Thyroid gland (tissue), 4 donors: Measurements from ENCODE around the gene NQO2. TPM values are rescaled to one million over a fixed set of nuclear protein-coding genes. Genes with fewer than 3 reads are reported as not detected.
A peak's percentile ranks its signal among the peaks of the same experiment; 100 is the strongest.

Experiments used
- DNase-seq, 2 donors: peaks; one replicate each; pipeline ENCODE4 v3.0.0-alpha.2; 2019
- H3K27ac ChIP-seq, 3 donors: fragments of 200-600 bp; sonication (generic); 1 replicate in 2 of 3; 2 replicates in 1 of 3; pipeline ENCODE4 v1.5.1; 2016 to 2019; ENCODE audit warnings: mild to moderate bottlenecking in 1 of 3, moderate library complexity in 1 of 3
- H3K27me3 ChIP-seq: fragments of 200-600 bp; sonication (generic); one replicate; pipeline ENCODE4 v1.5.1; 2019
- H3K36me3 ChIP-seq, 2 donors: fragments of 200-600 bp; sonication (generic); one replicate each; pipeline ENCODE4 v1.5.1; 2016 to 2019
- H3K4me1 ChIP-seq, 2 donors: fragments of 200-600 bp; sonication (generic); one replicate each; pipeline ENCODE4 v1.5.1; 2017 to 2019
- H3K4me3 ChIP-seq, 3 donors: fragments of 200-600 bp; sonication (generic); replicated peaks in 1 of 3; 1 replicate in 2 of 3; 2 replicates in 1 of 3; pipeline ENCODE4 v1.5.1; 2016; ENCODE audit warnings: mild to moderate bottlenecking in 1 of 3
- H3K9me3 ChIP-seq: fragments of 200-600 bp; sonication (generic); one replicate; pipeline ENCODE4 v1.5.1; 2017
- POLR2A ChIP-seq, 2 donors: fragments of 450-650 bp; IDR thresholded peaks; one replicate each; pipeline ENCODE4 v1.6.1; 2017; ENCODE audit warnings: antibody characterized with exemption in 2 of 2, mild to moderate bottlenecking in 2 of 2, moderate library complexity in 1 of 2
- WGBS, 2 donors: methylation state at CpG; one replicate each; pipeline ENCODE4 v1.1.5; 2017; 5-methylcytosine and 5-hydroxymethylcytosine counted together
- intact Hi-C: fragments of 100-400 bp; cut with DNase I; formaldehyde crosslinking; loops from one replicate; pipeline ENCODE4 v1.15.1; 2023
- total RNA-seq, 4 donors: library from RNA; depleted of rRNA; stranded (reverse); fragments of >200 nt; gene quantifications; one replicate each; pipeline ENCODE4 v1.2.3, GENCODE V29; 2016
- TF ChIP-seq, protein P1 (sequence below), 6 experiments: fragments of 200-600 bp in 3 of 6; fragments of 450-650 bp in 3 of 6; sonication (generic) in 3 of 6; IDR thresholded peaks; one replicate each; pipeline ENCODE4 v1.5.1; 2016 to 2019; ENCODE audit warnings: antibody characterized with exemption in 6 of 6, mild to moderate bottlenecking in 2 of 6, inconsistent platforms in 1 of 6, moderate library complexity in 1 of 6

NQO2 gene
- total RNA-seq, 4 donors from 2014 or later = 20.7 to 43.0 (median 36.3) TPM

DNA sequence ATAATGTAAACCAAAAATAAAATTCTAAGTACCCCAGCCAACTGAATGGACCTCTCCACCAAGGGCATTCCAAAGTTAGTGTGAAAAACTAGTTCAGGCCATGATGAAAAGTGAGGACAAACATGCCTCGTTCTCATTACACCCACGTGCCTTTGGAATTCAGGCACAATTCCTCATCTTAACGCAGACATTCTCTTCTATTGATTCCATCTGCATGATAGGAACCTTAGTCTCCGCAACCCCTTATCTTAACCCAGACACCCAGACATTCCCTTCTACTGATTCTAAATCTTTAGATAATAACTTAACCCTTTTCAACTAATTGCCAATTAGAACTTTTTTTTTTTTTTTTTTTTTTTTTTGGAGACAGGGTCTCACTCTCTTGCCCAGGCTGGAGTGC lies 20.8 kb upstream of the NQO2 start:
- no peak overlapping the region for H3K27ac ChIP-seq
- H3K4me3 ChIP-seq = no peak overlapping the region
- no peak for DNase-seq
- WGBS, 2 donors = 81 to 88% methylated on average over 4 of the region's 4 CpGs
- TF ChIP-seq, protein P1, sequence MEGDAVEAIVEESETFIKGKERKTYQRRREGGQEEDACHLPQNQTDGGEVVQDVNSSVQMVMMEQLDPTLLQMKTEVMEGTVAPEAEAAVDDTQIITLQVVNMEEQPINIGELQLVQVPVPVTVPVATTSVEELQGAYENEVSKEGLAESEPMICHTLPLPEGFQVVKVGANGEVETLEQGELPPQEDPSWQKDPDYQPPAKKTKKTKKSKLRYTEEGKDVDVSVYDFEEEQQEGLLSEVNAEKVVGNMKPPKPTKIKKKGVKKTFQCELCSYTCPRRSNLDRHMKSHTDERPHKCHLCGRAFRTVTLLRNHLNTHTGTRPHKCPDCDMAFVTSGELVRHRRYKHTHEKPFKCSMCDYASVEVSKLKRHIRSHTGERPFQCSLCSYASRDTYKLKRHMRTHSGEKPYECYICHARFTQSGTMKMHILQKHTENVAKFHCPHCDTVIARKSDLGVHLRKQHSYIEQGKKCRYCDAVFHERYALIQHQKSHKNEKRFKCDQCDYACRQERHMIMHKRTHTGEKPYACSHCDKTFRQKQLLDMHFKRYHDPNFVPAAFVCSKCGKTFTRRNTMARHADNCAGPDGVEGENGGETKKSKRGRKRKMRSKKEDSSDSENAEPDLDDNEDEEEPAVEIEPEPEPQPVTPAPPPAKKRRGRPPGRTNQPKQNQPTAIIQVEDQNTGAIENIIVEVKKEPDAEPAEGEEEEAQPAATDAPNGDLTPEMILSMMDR (IDR thresholded peaks at IDR 0.05) = no peak
- no peak for TF ChIP-seq POLR2A (IDR thresholded peaks at IDR 0.05)
- intact Hi-C loops = no loop called here
- H3K9me3 ChIP-seq = no peaks in the 10 kb centered on the region
- no peaks in the 10 kb centered on the region for H3K27me3 ChIP-seq
- peaks cover 0 to 9% of the 10 kb centered on the region in 2 donors for H3K4me1 ChIP-seq
- no peaks in the 10 kb centered on the region for H3K36me3 ChIP-seq

DNA sequence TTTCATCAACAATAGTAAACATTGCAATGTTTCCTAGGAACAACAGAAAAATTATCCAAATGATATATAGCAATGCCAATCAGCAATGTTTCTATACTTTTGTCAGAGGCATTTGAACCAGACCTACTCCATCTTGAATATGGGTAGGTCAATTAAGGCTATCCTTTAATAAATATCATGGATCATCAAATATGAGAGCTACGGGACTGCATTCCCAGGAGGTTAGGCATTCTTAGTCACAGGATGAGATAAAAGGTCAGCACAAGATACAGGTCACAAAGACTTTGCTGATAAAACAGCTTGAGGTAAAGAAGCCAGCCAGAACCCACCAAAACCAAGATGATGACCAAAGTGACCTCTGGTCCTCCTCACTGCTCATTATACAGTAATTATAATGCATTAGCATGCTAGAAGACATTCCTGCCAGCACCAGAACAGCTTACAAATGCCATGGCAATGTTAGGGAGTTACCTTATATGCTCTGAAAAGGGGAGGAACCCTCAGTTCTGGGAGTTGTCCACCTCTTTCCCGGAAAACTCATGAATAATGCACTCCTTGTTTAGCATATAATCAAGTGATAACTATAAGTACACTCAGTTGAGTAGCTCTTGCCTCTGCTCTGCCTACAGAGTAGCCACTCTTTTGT lies 19.8 kb upstream of the NQO2 start:
- no peak for DNase-seq
- no peak for TF ChIP-seq POLR2A (IDR thresholded peaks at IDR 0.05)
- TF ChIP-seq, protein P1 (IDR thresholded peaks at IDR 0.05) = no peak
- Histone ChIP-seq H3K9me3 (no peaks in the 10 kb centered on the region), H3K4me1 (peaks cover 0 to 9% of the 10 kb centered on the region in 2 donors), H3K36me3 (no peaks in the 10 kb centered on the region), H3K27ac (no peak overlapping the region), H3K27me3 (no peaks in the 10 kb centered on the region), H3K4me3 (no peak overlapping the region)
- intact Hi-C loops = no loop called here
- 78 to 89% methylated on average over 2 of the region's 2 CpGs for WGBS, 2 donors

DNA sequence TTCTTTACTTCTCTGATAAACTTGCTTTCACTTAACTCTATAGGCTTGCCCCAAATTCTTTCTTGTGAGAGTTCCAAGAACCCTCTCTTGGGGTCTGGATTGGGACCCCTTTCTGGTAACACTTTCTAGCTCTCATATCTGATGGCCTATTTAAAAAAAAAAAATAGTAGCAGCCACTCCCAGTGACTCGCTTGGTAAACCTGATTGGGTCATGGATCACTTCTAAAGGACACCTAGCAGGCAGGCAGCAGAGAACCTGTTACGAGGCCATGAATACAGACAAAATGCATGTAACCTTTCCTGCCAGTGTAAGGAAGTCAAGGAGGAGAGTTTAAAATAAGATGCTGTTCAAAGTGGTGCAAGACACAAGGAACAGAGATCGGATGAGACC lies 19.2 kb upstream of the NQO2 start:
- Histone ChIP-seq H3K4me3 (no peak overlapping the region), H3K27ac (no peak overlapping the region), H3K36me3 (no peaks in the 10 kb centered on the region), H3K27me3 (no peaks in the 10 kb centered on the region), H3K4me1 (peaks cover 0 to 9% of the 10 kb centered on the region in 2 donors), H3K9me3 (no peaks in the 10 kb centered on the region)
- DNase-seq = no peak
- WGBS, 2 donors = 92 to 96% methylated on average over 3 of the region's 3 CpGs
- intact Hi-C loops = no loop called here
- TF ChIP-seq, protein P1 (IDR thresholded peaks at IDR 0.05) = no peak
- no peak for TF ChIP-seq POLR2A (IDR thresholded peaks at IDR 0.05)

DNA sequence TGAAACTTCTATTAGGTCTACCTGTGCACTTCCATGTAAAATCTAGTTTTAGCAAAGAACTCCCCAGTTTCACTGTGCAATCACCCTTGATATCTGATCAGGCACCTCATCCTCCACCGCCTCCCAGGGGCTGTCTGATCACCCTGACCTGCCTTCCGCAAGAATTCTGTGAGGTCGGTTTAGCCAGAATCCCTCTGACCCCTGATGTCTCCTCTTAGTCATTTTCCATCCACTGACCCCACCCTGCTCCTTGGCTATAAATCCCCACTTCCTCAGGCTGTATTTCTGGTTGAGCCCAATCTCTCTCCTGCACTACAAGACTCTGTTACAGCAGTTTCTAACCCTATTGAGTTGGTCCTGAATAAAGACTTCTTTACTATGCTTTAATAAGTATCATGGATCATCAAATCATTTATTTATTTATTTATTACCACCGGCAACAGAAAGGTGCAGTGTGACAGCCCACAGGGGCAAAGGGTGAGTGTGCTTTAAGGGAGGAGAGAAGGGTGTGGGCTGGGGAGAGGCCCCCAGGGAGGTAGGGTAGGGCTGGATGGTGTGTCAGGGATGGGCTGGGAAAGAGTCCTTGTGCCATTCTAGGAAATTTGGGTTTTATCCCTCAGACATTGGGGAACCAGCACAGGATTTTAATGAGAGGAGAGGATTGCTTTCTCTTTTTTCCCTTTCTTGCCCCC lies 17.1 kb upstream of the NQO2 start:
- Histone ChIP-seq H3K9me3 (no peaks in the 10 kb centered on the region), H3K27me3 (no peaks in the 10 kb centered on the region), H3K27ac (peak overlapping the region in 1 of 3 donors; percentile 39), H3K4me1 (peaks cover 0 to 10% of the 10 kb centered on the region in 2 donors), H3K36me3 (no peaks in the 10 kb centered on the region), H3K4me3 (no peak overlapping the region)
- DNase-seq = no peak
- WGBS, 2 donors = 85 to 89% methylated on average over 4 of the region's 4 CpGs
- intact Hi-C loops = no loop called here
- no peak for TF ChIP-seq POLR2A (IDR thresholded peaks at IDR 0.05)
- TF ChIP-seq, protein P1 (IDR thresholded peaks at IDR 0.05) = no peak

DNA sequence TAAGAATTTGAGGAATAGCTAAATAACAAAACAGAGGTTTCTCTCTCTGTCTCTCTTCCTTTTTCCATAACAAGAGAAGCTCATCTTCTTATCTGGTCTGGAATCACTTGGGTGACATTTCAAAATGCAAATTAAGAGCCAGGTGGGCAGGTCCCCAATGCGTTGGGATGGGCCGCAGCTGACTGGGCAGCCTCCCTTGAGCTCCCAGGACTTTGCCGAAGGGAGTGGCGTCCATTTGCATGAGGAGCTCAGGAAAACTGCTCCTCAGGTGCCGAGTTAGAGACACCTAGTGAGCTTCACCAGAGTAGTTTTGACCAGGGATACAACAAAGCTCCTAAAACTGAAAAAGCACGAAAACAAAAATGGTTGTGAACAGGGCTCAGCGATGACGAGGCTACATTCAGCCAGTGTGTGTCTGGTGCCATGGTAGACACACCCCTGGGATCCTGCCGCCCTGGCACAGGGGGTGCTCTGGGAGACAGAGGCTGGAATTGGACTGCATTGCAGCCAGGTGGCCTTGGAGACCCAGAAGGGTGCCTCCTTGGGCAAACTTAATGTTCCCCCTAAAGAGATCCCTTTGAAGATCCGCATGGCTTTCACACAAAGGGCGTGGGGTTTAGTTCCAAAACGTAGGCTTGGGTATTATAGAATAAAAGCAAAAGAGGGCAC lies 14.8 kb upstream of the NQO2 start:
- H3K9me3 ChIP-seq = no peaks in the 10 kb centered on the region
- no peak for DNase-seq
- no peaks in the 10 kb centered on the region for H3K27me3 ChIP-seq
- no peaks in the 10 kb centered on the region for H3K36me3 ChIP-seq
- TF ChIP-seq POLR2A (IDR thresholded peaks at IDR 0.05) = no peak
- TF ChIP-seq, protein P1 (IDR thresholded peaks at IDR 0.05) = no peak
- no peak overlapping the region for H3K4me3 ChIP-seq
- intact Hi-C loops = loop anchor here (5.0 kb wide), 1 partner anchor 33 kb away; no protein-coding TSS in a partner anchor
- H3K27ac ChIP-seq = no peak overlapping the region
- peaks cover 6 to 18% of the 10 kb centered on the region in 2 donors for H3K4me1 ChIP-seq
- WGBS, 2 donors = 85 to 92% methylated on average over 12 of the region's 12 CpGs
